B cell (primary cell): ENCODE measurements around the gene ERP44.

Experiments
- EZH2 ChIP-seq: IDR thresholded peaks from 2 replicates; pipeline ENCODE4 v1.6.1; 2012; ENCODE audit warnings: borderline replicate concordance, low read depth, mild to moderate bottlenecking, moderate library complexity, low read length; ENCODE audit not compliant: insufficient read depth, poor library complexity, severe bottlenecking
- TF ChIP-seq, protein P1 (sequence below): fragments of 200-600 bp; IDR thresholded peaks from one replicate; pipeline ENCODE4 v1.8.0; 2022; ENCODE audit warnings: antibody characterized with exemption, mild to moderate bottlenecking

DNA sequence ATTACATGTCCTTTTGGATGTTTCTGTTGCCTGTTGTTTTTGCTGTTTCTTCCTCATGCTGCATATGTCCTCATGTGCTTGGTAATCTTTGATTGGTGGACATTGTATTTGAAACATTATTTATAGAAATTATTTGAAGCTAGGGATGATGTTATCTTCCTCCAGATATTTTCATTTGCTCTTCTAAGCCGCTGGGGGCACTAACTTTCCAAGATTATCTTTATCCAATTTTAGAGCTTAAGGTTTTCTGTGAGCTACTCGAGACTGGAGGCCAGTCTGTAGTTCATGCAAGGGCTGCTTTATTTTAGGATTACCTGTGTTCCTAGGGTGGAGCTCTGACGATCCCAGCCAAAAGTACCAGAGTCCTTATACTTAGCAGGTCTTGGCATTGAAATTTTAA, 151.4 kb downstream of the ERP44 start:
- no peak for TF ChIP-seq EZH2
- TF ChIP-seq, protein P1, sequence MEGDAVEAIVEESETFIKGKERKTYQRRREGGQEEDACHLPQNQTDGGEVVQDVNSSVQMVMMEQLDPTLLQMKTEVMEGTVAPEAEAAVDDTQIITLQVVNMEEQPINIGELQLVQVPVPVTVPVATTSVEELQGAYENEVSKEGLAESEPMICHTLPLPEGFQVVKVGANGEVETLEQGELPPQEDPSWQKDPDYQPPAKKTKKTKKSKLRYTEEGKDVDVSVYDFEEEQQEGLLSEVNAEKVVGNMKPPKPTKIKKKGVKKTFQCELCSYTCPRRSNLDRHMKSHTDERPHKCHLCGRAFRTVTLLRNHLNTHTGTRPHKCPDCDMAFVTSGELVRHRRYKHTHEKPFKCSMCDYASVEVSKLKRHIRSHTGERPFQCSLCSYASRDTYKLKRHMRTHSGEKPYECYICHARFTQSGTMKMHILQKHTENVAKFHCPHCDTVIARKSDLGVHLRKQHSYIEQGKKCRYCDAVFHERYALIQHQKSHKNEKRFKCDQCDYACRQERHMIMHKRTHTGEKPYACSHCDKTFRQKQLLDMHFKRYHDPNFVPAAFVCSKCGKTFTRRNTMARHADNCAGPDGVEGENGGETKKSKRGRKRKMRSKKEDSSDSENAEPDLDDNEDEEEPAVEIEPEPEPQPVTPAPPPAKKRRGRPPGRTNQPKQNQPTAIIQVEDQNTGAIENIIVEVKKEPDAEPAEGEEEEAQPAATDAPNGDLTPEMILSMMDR: no peak
